GM23248 (cell line): ENCODE measurements around the gene C10orf71. TPM values are rescaled to one million over a fixed set of nuclear protein-coding genes. Genes with fewer than 3 reads are reported as not detected.

Experiments
- DNase-seq: peaks from one replicate; pipeline ENCODE4 v3.0.0-alpha.2; 2015
- H2AFZ ChIP-seq: fragments of 200-600 bp; sonication (generic); 2 replicates; pipeline ENCODE4 v1.6.1; 2016; ENCODE audit warnings: antibody characterized with exemption
- H3F3A ChIP-seq: fragments of 200-600 bp; sonication (generic); 2 replicates; pipeline ENCODE4 v1.6.1; 2016; ENCODE audit warnings: mild to moderate bottlenecking, antibody characterized with exemption, mixed run types; ENCODE audit not compliant: insufficient read depth
- H3K27ac ChIP-seq: fragments of 200-600 bp; sonication (generic); 2 replicates; pipeline ENCODE4 v1.5.1; 2016; ENCODE audit warnings: mild to moderate bottlenecking
- H3K27me3 ChIP-seq: fragments of 200-600 bp; sonication (generic); replicated peaks from 2 replicates; pipeline ENCODE4 v1.6.1; 2016; ENCODE audit warnings: mild to moderate bottlenecking; ENCODE audit not compliant: insufficient read depth
- H3K36me3 ChIP-seq: fragments of 200-600 bp; sonication (generic); 2 replicates; pipeline ENCODE4 v1.6.1; 2016; ENCODE audit warnings: low read depth, mild to moderate bottlenecking
- H3K4me1 ChIP-seq: fragments of 200-600 bp; sonication (generic); 2 replicates; pipeline ENCODE4 v1.6.1; 2016; ENCODE audit warnings: mild to moderate bottlenecking; ENCODE audit not compliant: insufficient read depth
- H3K4me2 ChIP-seq: fragments of 200-600 bp; sonication (generic); one replicate; pipeline ENCODE4 v1.6.1; 2016; ENCODE audit warnings: mild to moderate bottlenecking; ENCODE audit not compliant: unreplicated experiment
- H3K4me3 ChIP-seq: fragments of 200-600 bp; sonication (generic); 2 replicates; pipeline ENCODE4 v1.5.1; 2016; ENCODE audit warnings: mild to moderate bottlenecking
- H3K79me2 ChIP-seq: fragments of 200-600 bp; sonication (generic); 2 replicates; pipeline ENCODE4 v1.6.1; 2016; ENCODE audit warnings: mild to moderate bottlenecking; ENCODE audit not compliant: insufficient read depth
- H3K9ac ChIP-seq: fragments of 200-600 bp; sonication (generic); 2 replicates; pipeline ENCODE4 v1.6.1; 2016; ENCODE audit warnings: mild to moderate bottlenecking
- H3K9me2 ChIP-seq: fragments of 200-600 bp; sonication (generic); 2 replicates; pipeline ENCODE4 v1.6.1; 2016; ENCODE audit warnings: mixed run types, mild to moderate bottlenecking, moderate library complexity; ENCODE audit not compliant: insufficient read depth
- H3K9me3 ChIP-seq: fragments of 200-600 bp; sonication (generic); one replicate; pipeline ENCODE4 v1.6.1; 2017; ENCODE audit warnings: low read depth
- H4K20me1 ChIP-seq: fragments of 200-600 bp; sonication (generic); 2 replicates; pipeline ENCODE4 v1.6.0; 2016; ENCODE audit not compliant: insufficient read depth
- EZH2 ChIP-seq: fragments of 200-600 bp; sonication (generic); IDR thresholded peaks from 2 replicates; pipeline ENCODE4 v1.6.1; 2018; ENCODE audit warnings: antibody characterized with exemption, mild to moderate bottlenecking; ENCODE audit not compliant: insufficient read depth, poor library complexity, severe bottlenecking
- EZH2phosphoT487 ChIP-seq: fragments of 200-600 bp; sonication (generic); IDR thresholded peaks from 2 replicates; pipeline ENCODE4 v1.6.1; 2018; ENCODE audit warnings: antibody characterized with exemption, moderate library complexity, mild to moderate bottlenecking, low read depth; ENCODE audit not compliant: insufficient read depth
- WGBS, 2 experiments: methylation state at CpG; one replicate each; pipeline ENCODE4 v1.1.6; 2015 to 2017; ENCODE audit warnings: low lambda C conversion rate in 2 of 2, low coverage in 1 of 2; ENCODE audit errors: missing lambda C conversion rate in 2 of 2; 5-methylcytosine and 5-hydroxymethylcytosine counted together
- in situ Hi-C: fragments of 300-500 bp; cut with MboI; formaldehyde crosslinking; loops from 2 replicates; pipeline ENCODE4 v1.15.0; 2020
- polyA plus RNA-seq: library from polyadenylated mRNA; unstranded; fragments of >200 nt; fragmentation: Nextera tagmentation; extraction: Ambion mirVana; gene quantifications from 2 replicates; pipeline ENCODE4 v1.2.1, GENCODE V29; 2016
- total RNA-seq: library from RNA; depleted of rRNA; stranded (reverse); fragments of >200 nt; shearing (Covaris generic); gene quantifications from 2 replicates; pipeline ENCODE4 v1.2.3, GENCODE V29; 2014

The C10orf71 gene
- total and polyA plus RNA-seq, 2 experiments from 2014 or later = not detected

- no peak overlapping the region for H3K4me3 ChIP-seq
- H3F3A ChIP-seq = peaks cover 10% of the 10 kb centered on the region; the same call in 1 of the 2 replicates
- in situ Hi-C loops = no loop called here
- H3K27me3 ChIP-seq = peaks cover 8% of the 10 kb centered on the region
- no peak overlapping the region for H2AFZ ChIP-seq
- DNase-seq = no peak
- 50 to 51% methylated on average over 2 of the region's 2 CpGs for WGBS, 2 experiments
- H3K9ac ChIP-seq = no peak overlapping the region
- H3K4me2 ChIP-seq = no peak overlapping the region
- H3K9me2 ChIP-seq = no peaks in the 10 kb centered on the region
- H3K27ac ChIP-seq = no peak overlapping the region
- H3K79me2 ChIP-seq = no peaks in the 10 kb centered on the region
- H4K20me1 ChIP-seq = no peaks in the 10 kb centered on the region
- no peak for TF ChIP-seq EZH2
- 0 out of 2 replicates have a peak, but pooled peaks cover 3% of the 10 kb centered on the region for H3K36me3 ChIP-seq
- H3K4me1 ChIP-seq = peaks cover 14% of the 10 kb centered on the region
- no peaks in the 10 kb centered on the region for H3K9me3 ChIP-seq
Observed at GRCh38 chr10:49268185-49268584, 30.8 kb upstream of the C10orf71 start.

GRCh38 chr10:49269523-49269922 lies 29.4 kb upstream of the C10orf71 start:
- 71 to 88% methylated on average over 1 of the region's 1 CpG for WGBS, 2 experiments
- Histone ChIP-seq H3K79me2 (no peaks in the 10 kb centered on the region), H3K9me2 (no peaks in the 10 kb centered on the region), H3F3A (peaks cover 10% of the 10 kb centered on the region; the same call in 1 of the 2 replicates), H3K27me3 (0 out of 2 replicates have a peak, but pooled peaks cover 6% of the 10 kb centered on the region), H2AFZ (no peak overlapping the region), H3K4me2 (no peak overlapping the region), H3K4me1 (peaks cover 14% of the 10 kb centered on the region), H3K36me3 (0 out of 2 replicates have a peak, but pooled peaks cover 3% of the 10 kb centered on the region), H3K9ac (no peak overlapping the region), H4K20me1 (no peaks in the 10 kb centered on the region), H3K9me3 (no peaks in the 10 kb centered on the region), H3K4me3 (no peak overlapping the region), H3K27ac (no peak overlapping the region)
- DNase-seq = no peak
- no peak for TF ChIP-seq EZH2phosphoT487
- no peak for TF ChIP-seq EZH2
- in situ Hi-C loops = no loop called here

- Histone ChIP-seq H3K36me3 (no peaks in the 10 kb centered on the region), H2AFZ (no peak overlapping the region), H4K20me1 (no peaks in the 10 kb centered on the region), H3F3A (peaks cover 10% of the 10 kb centered on the region; the same call in 1 of the 2 replicates), H3K9me3 (no peaks in the 10 kb centered on the region), H3K9ac (no peak overlapping the region), H3K27ac (no peak overlapping the region), H3K27me3 (no peaks in the 10 kb centered on the region), H3K4me1 (peaks cover 14% of the 10 kb centered on the region), H3K4me3 (no peak overlapping the region), H3K4me2 (no peak overlapping the region), H3K79me2 (no peaks in the 10 kb centered on the region), H3K9me2 (no peaks in the 10 kb centered on the region)
- 48 to 55% methylated on average over 2 of the region's 2 CpGs for WGBS, 2 experiments
- TF ChIP-seq EZH2 (no peak), EZH2phosphoT487 (no peak)
- in situ Hi-C loops = no loop called here
- DNase-seq = no peak
Observed at GRCh38 chr10:49270565-49270964, 28.4 kb upstream of the C10orf71 start.

GRCh38 chr10:49271346-49271745 lies 27.6 kb upstream of the C10orf71 start:
- 75 to 79% methylated on average over 11 of the region's 11 CpGs for WGBS, 2 experiments
- Histone ChIP-seq H3K27ac (peak overlapping the region; percentile 96; the same call in 1 of the 2 replicates), H3K4me3 (no peak overlapping the region), H3F3A (peaks cover 10% of the 10 kb centered on the region; the same call in 1 of the 2 replicates), H3K4me2 (no peak overlapping the region), H2AFZ (no peak overlapping the region), H3K9me2 (no peaks in the 10 kb centered on the region), H3K27me3 (no peaks in the 10 kb centered on the region), H4K20me1 (no peaks in the 10 kb centered on the region), H3K9me3 (no peaks in the 10 kb centered on the region), H3K4me1 (peaks cover 14% of the 10 kb centered on the region), H3K36me3 (no peaks in the 10 kb centered on the region), H3K79me2 (no peaks in the 10 kb centered on the region), H3K9ac (no peak overlapping the region)
- in situ Hi-C loops = no loop called here
- no peak for DNase-seq
- TF ChIP-seq EZH2phosphoT487 (no peak), EZH2 (no peak)
